Keratinocyte (primary cell): ENCODE data around the gene UBA6. TPM values are rescaled to one million over a fixed set of nuclear protein-coding genes. Genes with fewer than 3 reads are reported as not detected.
A peak's percentile ranks its signal among the peaks of the same experiment; 100 is the strongest.

Experiments
- DNase-seq: peaks from one replicate; pipeline ENCODE4 v3.0.0-alpha.2; 2011; ENCODE audit warnings: low read depth, missing footprints, low spot score
- FAIRE-seq: peaks from 2 replicates; lab custom pipeline; 2011; peaks lifted over from hg19 to GRCh38; lab: Jason Lieb, UNC
- H2AFZ ChIP-seq: 2 replicates; pipeline ENCODE4 v1.6.0; 2012; ENCODE audit warnings: low read length, control low read depth, inconsistent platforms; ENCODE audit not compliant: control insufficient read depth
- H3K27ac ChIP-seq: 2 replicates; pipeline ENCODE4 v1.5.1; 2011; ENCODE audit warnings: low read length; ENCODE audit not compliant: control insufficient read depth, insufficient read depth
- H3K27me3 ChIP-seq: 3 replicates; pipeline ENCODE4 v1.6.0; 2011; ENCODE audit warnings: low read length; ENCODE audit not compliant: control insufficient read depth, insufficient read depth; ENCODE audit errors: extremely low read depth
- H3K36me3 ChIP-seq, 2 experiments: 2 replicates in 1 of 2; 3 replicates in 1 of 2; pipeline ENCODE4 v1.5.1; 2011; ENCODE audit warnings: low read length in 2 of 2, mild to moderate bottlenecking in 1 of 2; ENCODE audit not compliant: control insufficient read depth in 2 of 2, insufficient read depth in 2 of 2; ENCODE audit errors: extremely low read depth in 1 of 2
- H3K4me1 ChIP-seq: 3 replicates; pipeline ENCODE4 v1.5.1; 2011; ENCODE audit warnings: low read length; ENCODE audit not compliant: control insufficient read depth, insufficient read depth; ENCODE audit errors: extremely low read depth
- H3K4me2 ChIP-seq: 3 replicates; pipeline ENCODE4 v1.6.0; 2011; ENCODE audit warnings: low read depth, low read length; ENCODE audit not compliant: control insufficient read depth, insufficient read depth; ENCODE audit errors: extremely low read depth
- H3K4me3 ChIP-seq, 3 experiments: fragments of 200-600 bp in 1 of 3; sonication (generic) in 1 of 3; 2 replicates in 2 of 3; 3 replicates in 1 of 3; pipeline ENCODE4 v1.5.1; 2011 to 2016; ENCODE audit warnings: low read length in 3 of 3, mild to moderate bottlenecking in 3 of 3, control low read depth in 2 of 3, inconsistent platforms in 1 of 3, low read depth in 1 of 3, mixed read lengths in 1 of 3, mixed run types in 1 of 3, moderate library complexity in 1 of 3; ENCODE audit not compliant: control insufficient read depth in 2 of 3, insufficient read depth in 2 of 3; ENCODE audit errors: extremely low read depth in 1 of 3
- H3K79me2 ChIP-seq: 2 replicates; pipeline ENCODE4 v1.6.0; 2012; ENCODE audit warnings: low read length; ENCODE audit not compliant: control insufficient read depth, insufficient read depth
- H3K9ac ChIP-seq: 3 replicates; pipeline ENCODE4 v1.6.0; 2011; ENCODE audit warnings: low read length; ENCODE audit not compliant: control insufficient read depth, insufficient read depth; ENCODE audit errors: extremely low read depth
- H3K9me1 ChIP-seq: 3 replicates; pipeline ENCODE4 v1.6.0; 2011; ENCODE audit warnings: low read length; ENCODE audit not compliant: control insufficient read depth, insufficient read depth; ENCODE audit errors: extremely low read depth
- H3K9me3 ChIP-seq: 2 replicates; pipeline ENCODE4 v1.5.1; 2012; ENCODE audit warnings: low read depth, low read length; ENCODE audit not compliant: control insufficient read depth
- H4K20me1 ChIP-seq: 3 replicates; pipeline ENCODE4 v1.6.0; 2011; ENCODE audit warnings: low read length; ENCODE audit not compliant: control insufficient read depth, insufficient read depth; ENCODE audit errors: extremely low read depth
- CTCF ChIP-seq, 3 experiments: IDR thresholded peaks in 1 of 3; conservative IDR thresholded peaks in 1 of 3; optimal IDR thresholded peaks in 1 of 3; 2 replicates in 2 of 3; 3 replicates in 1 of 3; pipeline versions ENCODE3 to v1.5.1; 2011; ENCODE audit warnings: low read length in 3 of 3, mild to moderate bottlenecking in 3 of 3, moderate library complexity in 2 of 3, control low read depth in 1 of 3, inconsistent platforms in 1 of 3; ENCODE audit not compliant: insufficient read depth in 2 of 3; ENCODE audit errors: extremely low read depth in 1 of 3
- EZH2 ChIP-seq: IDR thresholded peaks from one replicate; pipeline ENCODE4 v1.6.1; 2012; ENCODE audit warnings: inconsistent platforms, mild to moderate bottlenecking, low read length, moderate library complexity
- dilution Hi-C: fragments of 300-500 bp; cut with MboI; formaldehyde crosslinking; loops from one replicate; pipeline ENCODE4 v1.7.0; 2020; ENCODE audit warnings: low sequenced_read_pairs; ENCODE audit not compliant: extremely low pct_ligation_motif_present
- polyA plus RNA-seq, 5 experiments: library from polyadenylated mRNA; depleted of rRNA in 3 of 5; stranded (reverse) in 3 of 5; stranded (forward) in 1 of 5; unstranded in 1 of 5; fragments of >200 nt; gene quantifications; 1 replicate in 1 of 5; 2 replicates in 3 of 5; 3 replicates in 1 of 5; pipeline versions ENCODE4 v1.2.1 to v1.2.3, GENCODE V29; 2011 to 2012; ENCODE audit warnings: missing spikeins in 2 of 5, low read depth in 1 of 5, low replicate concordance in 1 of 5

UBA6 gene
- polyA plus RNA-seq, 1 donor (not counting 4 experiments of a cell fraction or from before 2014, with no cell fraction given) = 221 TPM

GRCh38 chr4:67723341-67723740 lies 22.4 kb upstream of the UBA6 start:
- Histone ChIP-seq H3K9ac (no peak overlapping the region), H3K9me3 (no peaks in the 10 kb centered on the region), H3K36me3 (peaks cover 7 to 15% of the 10 kb centered on the region in 2 experiments), H3K79me2 (peaks cover 5% of the 10 kb centered on the region), H3K27ac (no peak overlapping the region), H3K4me3 (no peak overlapping the region), H3K9me1 (no peaks in the 10 kb centered on the region), H4K20me1 (no peaks in the 10 kb centered on the region), H2AFZ (no peak overlapping the region), H3K4me2 (no peak overlapping the region), H3K27me3 (no peaks in the 10 kb centered on the region), H3K4me1 (peaks cover 64% of the 10 kb centered on the region)
- dilution Hi-C loops = no loop called here
- no peak for DNase-seq
- no peak for TF ChIP-seq CTCF (optimal IDR thresholded peaks at IDR 0.05 in 1 of 3, IDR thresholded peaks at IDR 0.05 in 1 of 3, conservative IDR thresholded peaks at IDR 0.05 in 1 of 3; ENCODE audit: extremely low read depth in 1 of 3, insufficient read depth in 2 of 3, low read length in 3 of 3)
- no peak for TF ChIP-seq EZH2
- FAIRE-seq = no peak

DNA sequence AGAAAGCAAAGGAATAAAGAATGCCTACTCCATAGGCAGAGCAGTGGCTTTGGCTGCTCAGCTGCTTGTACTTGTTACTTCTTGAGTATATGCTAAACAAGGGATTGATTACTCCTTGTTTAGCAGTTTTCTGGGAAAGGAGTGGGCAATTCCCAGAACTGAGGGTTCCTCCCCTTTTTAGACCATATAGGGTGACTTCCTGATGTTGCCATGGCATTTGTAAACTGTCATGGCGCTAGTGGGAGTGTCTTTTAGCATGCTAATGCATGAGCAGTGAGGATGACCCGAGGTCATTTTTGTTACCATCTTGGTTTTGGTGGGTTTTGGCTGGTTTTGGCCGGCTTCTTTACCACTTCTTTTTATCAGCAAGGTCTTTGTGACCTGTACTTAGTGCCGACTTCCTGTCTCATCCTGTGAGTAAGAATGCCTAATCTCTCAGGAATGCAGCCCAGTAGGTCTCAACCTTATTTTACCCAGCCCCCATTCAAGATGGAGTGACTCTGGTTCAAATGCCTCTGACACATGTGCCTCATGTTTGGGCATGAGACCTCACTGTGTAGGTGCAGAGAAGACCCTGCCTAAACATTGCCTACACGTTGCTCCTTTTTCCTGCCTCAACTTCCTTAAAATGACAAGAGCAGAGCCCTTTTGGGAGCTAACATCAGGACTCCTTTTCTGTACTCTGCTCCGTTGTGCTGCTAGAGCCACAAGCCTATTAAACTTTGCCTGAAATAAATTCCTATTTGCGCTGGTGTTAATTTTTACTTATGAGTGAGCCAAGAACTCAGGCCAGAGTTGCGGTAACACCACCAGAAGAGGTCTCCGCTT lies 21.0 kb upstream of the UBA6 start:
- Histone ChIP-seq H3K27ac (peak overlapping the region; percentile 82), H3K9me3 (no peaks in the 10 kb centered on the region), H3K9ac (peak overlapping the region; percentile 31), H3K36me3 (peaks cover 12 to 19% of the 10 kb centered on the region in 2 experiments), H2AFZ (no peak overlapping the region), H3K27me3 (no peaks in the 10 kb centered on the region), H3K4me2 (peak overlapping the region; percentile 62), H3K9me1 (no peaks in the 10 kb centered on the region), H3K4me3 (peak overlapping the region in 1 of 3 experiments; percentile 38), H3K4me1 (peaks cover 56% of the 10 kb centered on the region), H4K20me1 (no peaks in the 10 kb centered on the region), H3K79me2 (peaks cover 8% of the 10 kb centered on the region)
- FAIRE-seq (peak; percentile 98), DNase-seq (no peak)
- dilution Hi-C loops = no loop called here
- TF ChIP-seq EZH2 (no peak), CTCF (optimal IDR thresholded peaks at IDR 0.05 in 1 of 3, IDR thresholded peaks at IDR 0.05 in 1 of 3, conservative IDR thresholded peaks at IDR 0.05 in 1 of 3; ENCODE audit: extremely low read depth in 1 of 3, insufficient read depth in 2 of 3, low read length in 3 of 3) (no peak)
